NCI-H1092 treated with DMSO at 0.1 percent for 48 hours (cell line): ENCODE results near the gene CTNNA3.
"Not testable (repeated sequence)": the region's sequence is repeated elsewhere in the genome, so short reads cannot be mapped to it uniquely, and the experiment has no call there.

ENCODE experiments used
- DNase-seq: peaks from one replicate; lab custom pipeline; 2025; lab: John Stamatoyannopoulos, UW

CTNNA3 gene

DNA sequence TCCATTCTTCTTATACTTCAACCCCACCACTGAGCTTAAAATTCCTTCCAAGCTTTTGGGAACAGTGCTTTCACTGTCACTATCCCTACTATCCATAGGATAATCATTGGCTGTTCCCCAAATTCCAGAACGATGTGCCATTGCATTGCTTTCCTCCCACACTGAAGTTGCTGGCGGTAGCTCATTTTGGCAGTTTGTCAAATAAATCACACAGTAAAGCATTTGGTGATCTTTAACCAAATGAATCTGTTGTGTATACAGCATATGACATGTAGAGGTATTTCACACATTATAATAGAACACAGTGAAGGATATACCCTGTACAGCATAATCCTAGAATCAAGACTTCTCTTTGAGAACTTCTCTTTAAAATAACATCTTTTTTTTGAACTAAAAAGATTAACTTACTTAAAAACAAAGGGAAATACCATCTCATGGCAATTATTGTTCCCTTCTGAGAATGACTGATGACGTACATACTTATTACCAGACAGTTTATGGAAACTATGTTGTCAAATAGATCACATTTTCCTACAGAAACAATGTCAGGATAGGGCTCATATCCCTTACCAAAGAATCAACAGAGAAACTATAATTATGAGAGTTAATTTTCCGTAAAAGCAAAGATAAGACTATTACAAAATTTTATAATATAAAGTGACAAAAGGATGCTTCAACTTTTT, 93.6 kb downstream of the CTNNA3 start:
- DNase-seq: no peak

- no peak for DNase-seq
Observed at GRCh38 chr10:67599597-67599996, 96.4 kb downstream of the CTNNA3 start.

DNA sequence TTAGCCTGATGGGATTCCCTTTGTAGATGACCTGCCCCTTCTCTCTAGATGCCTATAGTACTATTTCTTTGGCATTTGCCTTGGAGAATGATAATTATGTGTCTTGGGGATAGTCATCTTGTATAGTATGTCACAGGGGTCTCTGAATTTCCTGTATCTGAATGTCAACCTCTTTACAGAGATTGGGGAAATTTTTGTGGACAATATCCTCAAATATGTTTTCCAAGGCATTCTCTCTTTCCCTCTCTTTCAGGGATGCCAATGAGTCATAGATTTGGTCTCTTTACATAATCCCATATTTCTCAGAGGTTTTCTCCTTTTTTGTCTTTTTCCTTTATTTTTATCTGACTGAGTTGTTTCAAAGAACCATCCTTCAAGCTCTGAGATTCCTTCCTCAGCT, 99.4 kb downstream of the CTNNA3 start:
- no peak for DNase-seq

DNA sequence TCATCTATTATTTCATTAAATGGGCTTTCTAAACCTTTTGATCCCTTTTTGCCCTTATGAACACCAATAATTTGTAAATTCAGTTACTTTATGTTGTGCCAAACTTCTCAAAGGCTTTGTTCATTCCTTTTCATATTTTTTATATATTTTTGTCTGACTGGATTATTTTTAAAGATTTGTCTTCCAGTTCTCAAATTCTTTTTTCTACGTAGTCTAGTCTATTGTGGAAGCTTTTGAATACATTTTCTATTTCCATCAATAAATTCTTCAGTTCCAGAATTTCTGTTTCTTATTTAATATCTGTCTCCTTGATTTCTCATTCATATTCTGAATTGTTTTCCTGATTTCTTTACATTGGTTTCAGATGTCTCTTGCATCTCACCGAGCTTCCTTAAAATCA, 108.2 kb downstream of the CTNNA3 start:
- DNase-seq: no peak

- DNase-seq: no peak
Observed at GRCh38 chr10:67575532-67575931, 120.5 kb downstream of the CTNNA3 start.

DNA sequence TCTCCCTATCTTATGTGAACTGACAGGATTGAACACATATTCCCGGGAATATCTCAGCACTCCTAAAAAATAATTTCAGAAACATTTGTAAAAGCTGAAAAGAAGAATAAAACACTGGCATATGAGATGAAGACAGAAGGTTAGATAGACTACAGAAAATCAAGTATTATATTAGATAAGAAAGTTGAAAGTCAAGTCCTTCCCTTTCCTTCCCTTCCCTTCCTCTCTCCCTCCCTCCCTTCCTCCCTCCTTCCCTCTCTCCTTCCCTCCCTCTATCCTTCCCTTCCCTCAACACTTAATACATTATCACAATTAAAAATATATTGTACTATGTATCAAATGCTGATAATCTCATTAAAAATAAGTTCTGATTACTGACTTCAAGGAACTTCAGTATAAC, 122.5 kb downstream of the CTNNA3 start:
- no peak for DNase-seq

- DNase-seq: no peak
Observed at GRCh38 chr10:67571503-67571902, 124.5 kb downstream of the CTNNA3 start.

DNA sequence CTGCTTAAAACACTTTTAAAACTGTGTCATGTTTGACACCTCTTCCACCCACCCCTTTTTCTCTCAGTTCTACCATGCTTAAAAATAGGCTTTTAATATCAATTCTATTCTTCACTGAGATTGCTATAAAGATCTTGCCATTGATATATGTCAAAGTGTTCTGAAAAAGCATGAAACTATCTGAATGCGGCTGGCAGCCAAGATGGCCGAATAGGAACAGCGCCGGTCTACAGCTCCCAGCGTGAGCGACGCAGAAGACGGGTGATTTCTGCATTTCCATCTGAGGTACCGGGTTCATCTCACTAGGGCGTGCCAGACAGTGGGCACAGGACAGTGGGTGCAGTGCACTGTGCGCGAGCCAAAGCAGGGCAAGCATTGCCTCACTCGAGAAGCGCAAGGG, 137.7 kb downstream of the CTNNA3 start:
- DNase-seq: not testable (repeated sequence)

DNA sequence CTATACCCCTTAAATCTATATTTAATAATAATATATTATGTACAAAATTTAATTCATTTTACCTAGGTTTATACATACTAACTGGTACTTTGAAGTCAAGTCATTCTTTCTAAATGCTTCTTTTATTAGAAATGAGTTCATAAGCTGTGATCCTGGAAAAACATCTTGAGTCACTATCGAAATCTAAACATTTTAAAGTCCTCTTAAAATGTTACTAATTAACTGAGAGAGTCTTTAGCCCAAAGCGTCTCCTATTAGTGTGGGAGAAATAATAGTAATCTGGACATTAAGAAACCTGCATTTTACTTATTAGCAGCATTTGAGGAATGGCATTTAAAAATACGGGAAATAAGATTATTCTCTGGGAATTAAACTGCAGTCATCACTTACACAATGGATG, 142.7 kb downstream of the CTNNA3 start:
- DNase-seq: no peak

GRCh38 chr10:67550838-67551402, 145.1 kb downstream of the CTNNA3 start:
- no peak for DNase-seq

- DNase-seq: no peak
Observed at GRCh38 chr10:67550046-67550445, 145.9 kb downstream of the CTNNA3 start.

GRCh38 chr10:67549390-67549789, 146.6 kb downstream of the CTNNA3 start:
- no peak for DNase-seq

GRCh38 chr10:67541411-67541810, 154.6 kb downstream of the CTNNA3 start:
- DNase-seq: no peak

- no peak for DNase-seq
Observed at GRCh38 chr10:67539312-67539711, 156.7 kb downstream of the CTNNA3 start.

DNA sequence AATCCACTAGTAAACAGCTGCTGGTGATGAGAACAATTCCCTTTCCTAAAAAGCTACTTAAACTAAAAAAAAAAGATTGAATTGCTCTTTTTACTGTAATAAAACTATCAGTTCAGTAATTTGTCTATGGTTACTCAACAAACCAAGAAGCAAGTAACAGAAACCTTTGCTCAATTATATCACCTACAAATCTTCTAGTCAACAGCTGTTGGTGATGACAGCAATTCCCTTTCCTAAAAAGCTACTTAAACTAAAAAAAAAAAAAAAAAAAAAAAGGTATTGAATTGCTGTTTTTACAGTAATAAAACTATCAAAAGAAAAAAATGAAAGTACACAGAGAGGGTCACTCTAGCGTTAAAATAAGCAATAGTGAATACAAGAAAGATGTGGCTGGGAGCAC, 158.1 kb downstream of the CTNNA3 start:
- no peak for DNase-seq

- no peak for DNase-seq
Observed at GRCh38 chr10:67533376-67533775, 162.6 kb downstream of the CTNNA3 start.

DNA sequence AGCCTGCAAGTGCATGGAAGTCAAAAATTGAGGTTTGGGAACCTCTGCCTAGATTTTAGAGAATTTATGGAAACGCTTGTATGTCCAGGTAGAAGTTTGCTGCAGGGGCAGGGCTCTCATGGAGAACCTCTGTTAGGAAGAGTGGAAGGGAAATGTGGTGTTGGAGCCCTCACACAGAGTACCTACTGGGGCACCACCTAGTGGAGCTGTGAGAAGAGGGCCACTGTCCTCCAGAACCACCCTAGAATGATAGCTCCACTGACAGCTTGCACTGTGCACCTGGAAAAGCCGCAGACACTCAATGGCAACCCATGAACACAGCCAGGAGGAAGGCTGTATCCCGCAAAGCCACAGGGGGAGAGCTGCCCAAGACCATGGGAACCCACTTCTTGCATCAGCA, 165.0 kb downstream of the CTNNA3 start:
- not testable (repeated sequence) for DNase-seq

DNA sequence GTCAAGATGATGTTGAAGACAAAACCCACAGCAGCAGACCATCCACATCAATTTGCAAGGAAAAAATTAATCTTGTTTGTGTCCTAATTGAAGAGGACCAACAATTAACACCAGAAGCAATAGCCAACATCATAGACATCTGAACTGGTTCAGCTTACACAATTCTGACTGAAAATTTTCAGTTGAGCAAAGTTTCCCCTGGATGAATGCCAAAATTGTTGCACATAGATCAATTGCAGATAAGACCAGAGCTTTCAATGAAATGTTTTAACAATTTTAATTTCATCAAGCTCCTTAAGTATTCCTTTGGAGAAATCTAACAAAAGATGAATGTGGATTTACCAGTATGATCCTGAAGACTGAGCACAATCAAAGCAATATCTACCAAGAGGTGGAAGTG, 168.6 kb downstream of the CTNNA3 start:
- no peak for DNase-seq

- DNase-seq: no peak
Observed at GRCh38 chr10:67521546-67521945, 174.4 kb downstream of the CTNNA3 start.

DNA sequence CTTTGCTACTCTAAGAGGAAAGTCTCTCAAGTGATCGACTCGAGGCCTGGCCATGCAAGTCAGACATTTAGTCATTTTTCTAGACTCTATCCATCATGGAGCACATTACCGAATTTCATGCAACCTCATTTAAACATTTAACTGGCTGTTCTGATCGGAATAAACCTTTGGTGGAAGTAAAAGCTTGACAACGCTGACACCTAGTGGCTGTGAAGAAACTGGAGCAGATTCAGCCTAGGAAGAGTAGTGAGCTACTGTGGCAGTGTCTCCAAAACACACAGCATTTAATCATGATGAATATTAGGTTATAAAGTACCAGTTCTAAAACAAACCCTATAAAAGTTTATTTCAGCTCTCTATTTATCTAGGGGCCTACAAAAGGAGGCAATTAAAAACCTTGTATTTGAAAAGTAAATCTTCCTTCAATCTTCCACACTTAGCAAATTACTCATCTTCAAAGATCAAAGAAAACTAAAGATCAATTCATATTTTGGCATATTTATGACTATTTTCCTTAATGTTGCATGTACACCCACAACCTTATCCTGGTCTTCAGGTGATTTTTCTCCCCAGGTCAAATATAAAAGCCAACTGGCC, 175.0 kb downstream of the CTNNA3 start:
- peak; percentile 27 for DNase-seq

GRCh38 chr10:67519434-67519833, 176.6 kb downstream of the CTNNA3 start:
- DNase-seq: no peak

GRCh38 chr10:67518756-67519155, 177.2 kb downstream of the CTNNA3 start:
- DNase-seq: no peak

GRCh38 chr10:67518043-67518442, 178.0 kb downstream of the CTNNA3 start:
- no peak for DNase-seq

GRCh38 chr10:67506757-67507091, 189.3 kb downstream of the CTNNA3 start:
- DNase-seq: no peak
